ENCODE measurements around the gene DHDDS.

GRCh38 chr1:26482921-26483320, 50.8 kb downstream of the DHDDS start:
- TF ChIP-seq CTCF (IDR thresholded peaks at IDR 0.05): no peak
- no peak for TF ChIP-seq POLR2A (IDR thresholded peaks at IDR 0.05)
